Astrocyte of the spinal cord (primary cell): Measurements from ENCODE around the gene CUL5.
"Not testable (repeated sequence)": the region's sequence is repeated elsewhere in the genome, so short reads cannot be mapped to it uniquely, and the experiment has no call there.

Source experiments
- DNase-seq: peaks from one replicate; pipeline ENCODE4 v3.0.0; 2011; ENCODE audit warnings: low read depth, low spot score
- H3K4me3 ChIP-seq: 2 replicates; pipeline ENCODE4 v1.5.1; 2011; ENCODE audit warnings: low read depth, mild to moderate bottlenecking, low read length, moderate library complexity
- in situ Hi-C: cut with HindIII; loops from 2 replicates; pipeline ENCODE4 v1.10.0; 2017; ENCODE audit warnings: low sequenced_read_pairs
- TF ChIP-seq, protein P1 (sequence below): IDR thresholded peaks from 2 replicates; pipeline ENCODE4 v1.5.1; 2012; ENCODE audit warnings: low read depth, mild to moderate bottlenecking, low read length, inconsistent platforms

Gene CUL5

DNA sequence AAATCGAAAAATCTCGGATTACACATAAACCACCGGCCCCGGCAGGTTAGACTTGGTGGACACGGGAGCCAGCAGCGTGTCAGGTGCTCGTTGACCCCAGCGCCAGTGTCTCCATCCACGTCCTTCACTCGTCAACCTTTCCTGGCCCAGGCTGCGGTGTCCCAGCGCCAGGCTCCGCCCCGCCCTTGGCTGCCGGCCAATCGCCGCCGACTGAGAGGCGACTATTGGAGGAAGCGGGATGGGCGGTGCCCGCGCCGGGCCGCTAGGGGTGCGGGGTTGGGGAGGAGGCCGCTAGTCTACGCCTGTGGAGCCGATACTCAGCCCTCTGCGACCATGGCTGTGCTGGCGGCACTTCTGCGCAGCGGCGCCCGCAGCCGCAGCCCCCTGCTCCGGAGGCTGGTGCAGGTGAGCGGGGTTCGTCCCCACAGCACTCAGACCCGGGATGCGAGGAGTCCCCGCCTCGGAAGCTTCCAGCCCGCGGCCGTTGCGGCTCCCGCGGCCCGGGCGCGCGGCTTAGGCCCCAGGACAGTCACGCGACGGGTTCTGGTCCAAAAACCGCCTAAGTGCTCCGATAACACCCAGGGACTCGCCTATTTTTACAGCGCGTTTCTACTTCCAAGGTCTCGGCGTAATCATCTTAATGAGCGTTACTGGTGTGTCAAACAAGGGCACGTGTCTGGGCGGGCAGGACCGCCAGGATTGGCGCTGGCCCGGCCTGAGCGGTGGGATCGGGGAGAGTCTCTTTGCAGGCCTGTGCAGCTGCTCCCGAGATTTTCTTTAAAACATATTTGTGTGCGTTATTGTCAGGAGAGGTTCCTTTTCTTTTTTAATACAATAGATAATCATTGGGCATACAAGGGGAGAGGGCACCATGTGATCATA is 112.8 kb downstream of the CUL5 start, which contains the start of gene ACAT1:
Gene ACAT1, plus strand, starts transcription at position 294 of the 882 bp plus-strand sequence. Its CDS starts 40 bp downstream, at position 334.
- TF ChIP-seq, protein P1, sequence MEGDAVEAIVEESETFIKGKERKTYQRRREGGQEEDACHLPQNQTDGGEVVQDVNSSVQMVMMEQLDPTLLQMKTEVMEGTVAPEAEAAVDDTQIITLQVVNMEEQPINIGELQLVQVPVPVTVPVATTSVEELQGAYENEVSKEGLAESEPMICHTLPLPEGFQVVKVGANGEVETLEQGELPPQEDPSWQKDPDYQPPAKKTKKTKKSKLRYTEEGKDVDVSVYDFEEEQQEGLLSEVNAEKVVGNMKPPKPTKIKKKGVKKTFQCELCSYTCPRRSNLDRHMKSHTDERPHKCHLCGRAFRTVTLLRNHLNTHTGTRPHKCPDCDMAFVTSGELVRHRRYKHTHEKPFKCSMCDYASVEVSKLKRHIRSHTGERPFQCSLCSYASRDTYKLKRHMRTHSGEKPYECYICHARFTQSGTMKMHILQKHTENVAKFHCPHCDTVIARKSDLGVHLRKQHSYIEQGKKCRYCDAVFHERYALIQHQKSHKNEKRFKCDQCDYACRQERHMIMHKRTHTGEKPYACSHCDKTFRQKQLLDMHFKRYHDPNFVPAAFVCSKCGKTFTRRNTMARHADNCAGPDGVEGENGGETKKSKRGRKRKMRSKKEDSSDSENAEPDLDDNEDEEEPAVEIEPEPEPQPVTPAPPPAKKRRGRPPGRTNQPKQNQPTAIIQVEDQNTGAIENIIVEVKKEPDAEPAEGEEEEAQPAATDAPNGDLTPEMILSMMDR: peak; percentile 20
- peak within 1 kb of the TSS; percentile 54 for H3K4me3 ChIP-seq
- DNase-seq: peak; percentile 88
- in situ Hi-C loops: no loop called here

- in situ Hi-C loops: no loop called here
- peak; percentile 31 for DNase-seq
Observed at GRCh38 chr11:108122166-108122628, 113.5 kb downstream of the CUL5 start.

DNA sequence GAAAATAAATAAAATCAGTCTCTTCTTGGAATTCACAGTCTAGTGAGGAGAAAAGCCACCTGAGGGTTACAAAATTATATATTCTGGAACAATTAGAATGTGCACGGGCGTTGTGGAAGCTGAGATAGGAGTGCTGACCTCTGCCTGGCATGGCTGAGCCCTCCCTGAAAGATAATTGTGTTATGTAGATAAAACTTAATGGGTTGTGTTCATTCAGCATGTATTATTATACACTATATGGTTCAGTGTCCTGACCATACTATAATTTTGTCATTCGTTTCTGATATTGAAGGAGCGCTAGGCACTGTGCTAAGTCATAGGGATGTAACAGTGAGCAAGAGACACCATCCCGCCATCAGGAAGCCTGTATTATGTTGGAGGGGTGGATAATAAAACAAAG is 116.4 kb downstream of the CUL5 start:
- in situ Hi-C loops: no loop called here
- DNase-seq: no peak

More at GRCh38 chr11:108122166-108122628, 113.5 kb downstream of the CUL5 start:
- peak overlapping the region; percentile 54 for H3K4me3 ChIP-seq
- TF ChIP-seq, protein P1: no peak

DNA sequence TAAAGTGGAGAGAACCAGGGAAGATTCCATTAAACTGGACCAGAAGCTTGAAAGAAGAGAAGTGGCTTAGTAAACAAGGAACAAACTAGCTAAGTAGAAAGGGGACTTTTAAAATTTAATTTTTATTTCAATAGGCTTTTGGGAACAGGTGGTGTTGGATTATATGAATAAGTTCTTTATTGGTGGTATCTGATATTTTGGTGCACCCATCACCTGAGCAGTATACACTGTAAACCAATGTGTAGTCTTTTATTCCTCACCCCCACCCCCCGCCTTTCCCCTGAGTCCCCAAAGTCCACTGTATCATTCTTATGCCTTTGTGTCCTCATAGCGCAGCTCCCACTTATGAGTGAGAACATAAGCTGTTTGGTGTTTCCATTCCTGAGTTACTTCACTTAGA is 120.1 kb downstream of the CUL5 start:
- H3K4me3 ChIP-seq: no peak overlapping the region
- TF ChIP-seq, protein P1: no peak
- no peak for DNase-seq
- in situ Hi-C loops: no loop called here

More for the DNA sequence above, 116.4 kb downstream of the CUL5 start:
- H3K4me3 ChIP-seq: no peak overlapping the region
- TF ChIP-seq, protein P1: no peak

GRCh38 chr11:108131993-108132392 is 123.3 kb downstream of the CUL5 start:
- in situ Hi-C loops: no loop called here
- no peak for DNase-seq
- TF ChIP-seq, protein P1: no peak
- H3K4me3 ChIP-seq: no peak overlapping the region

DNA sequence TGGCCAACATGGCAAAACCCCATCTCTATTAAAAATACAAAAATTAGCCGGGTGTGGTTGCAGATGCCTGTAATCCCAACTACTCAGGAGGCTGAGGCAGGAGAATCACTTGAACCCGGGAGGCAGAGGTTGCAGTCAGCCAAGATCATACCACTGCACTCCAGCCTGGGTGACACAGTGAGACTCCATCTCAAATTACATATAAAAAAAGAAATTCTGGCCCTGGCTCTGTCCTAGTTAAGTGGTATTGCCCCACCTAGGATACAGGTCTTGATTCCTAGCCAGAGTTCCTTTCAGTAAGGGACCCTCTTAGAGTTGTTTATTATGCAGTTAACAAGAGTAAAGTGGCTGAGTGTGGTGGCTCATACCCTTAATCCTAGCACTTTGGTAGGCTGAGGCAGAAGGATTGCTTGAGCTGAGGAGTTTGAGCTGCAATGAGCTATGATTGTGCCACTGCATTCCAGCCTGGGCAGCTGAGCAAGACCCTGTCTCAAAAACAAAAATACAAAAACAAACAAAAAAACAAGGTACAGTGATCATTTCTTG is 124.4 kb downstream of the CUL5 start:
- DNase-seq, H3K4me3 ChIP-seq, in situ Hi-C loops: not testable (repeated sequence)
